AG04450 (cell line): ENCODE measurements around the gene TRAPPC2L. TPM values are rescaled to one million over a fixed set of nuclear protein-coding genes. Genes with fewer than 3 reads are reported as not detected.

Source experiments
- CTCF ChIA-PET: fragments of 300-600, 350-600 bp; formaldehyde crosslinking; extraction: SDS; loops from one replicate; lab custom pipeline; 2022; ENCODE audit warnings: antibody characterized with exemption, inconsistent platforms; lab: Charles Lee
- POLR2A ChIA-PET: fragments of 350-600 bp; formaldehyde crosslinking; extraction: SDS; loops from one replicate; lab custom pipeline; 2021; ENCODE audit warnings: antibody characterized with exemption, inconsistent platforms; lab: Yijun Ruan, JAX
- DNase-seq: peaks from one replicate; pipeline ENCODE4 v3.0.0-alpha.2; 2011; ENCODE audit warnings: low read depth, low spot score
- H3K27ac ChIP-seq: one replicate; pipeline ENCODE4 v1.5.1; 2012; ENCODE audit warnings: low read depth, low read length, control low read depth
- H3K27me3 ChIP-seq: one replicate; pipeline ENCODE4 v1.6.0; 2012; ENCODE audit warnings: low read length; ENCODE audit not compliant: control insufficient read depth, insufficient read depth
- H3K4me3 ChIP-seq: 2 replicates; pipeline ENCODE4 v1.5.1; 2011; ENCODE audit warnings: mild to moderate bottlenecking, low read depth, low read length, control low read depth
- H3K9me3 ChIP-seq: 2 replicates; pipeline ENCODE4 v1.5.1; 2012; ENCODE audit warnings: low read length; ENCODE audit not compliant: control insufficient read depth, insufficient read depth
- CTCF ChIP-seq: IDR thresholded peaks from 2 replicates; pipeline ENCODE4 v1.5.1; 2011; ENCODE audit warnings: low read depth, low read length, control low read depth, inconsistent platforms
- polyA plus RNA-seq: library from polyadenylated mRNA; depleted of rRNA; stranded (reverse); fragments of >200 nt; gene quantifications from 2 replicates; pipeline ENCODE4 v1.2.3, GENCODE V29; 2011

The TRAPPC2L gene
- polyA plus RNA-seq, 1 experiment, result 72.8 TPM

- Histone ChIP-seq H3K4me3 (no peak overlapping the region), H3K9me3 (no peaks in the 10 kb centered on the region), H3K27me3 (no peaks in the 10 kb centered on the region), H3K27ac (no peak overlapping the region)
- no peak for TF ChIP-seq CTCF
- CTCF ChIA-PET, result no interaction called here
- DNase-seq, result no peak
- POLR2A ChIA-PET, result no interaction called here
These were observed 15.2 kb upstream of the TRAPPC2L start for GRCh38 chr16:88841521-88842307.

- no peaks in the 10 kb centered on the region for H3K9me3 ChIP-seq
- H3K4me3 ChIP-seq, result no peak overlapping the region
- H3K27me3 ChIP-seq, result no peaks in the 10 kb centered on the region
- ChIA-PET CTCF (no interaction called here), POLR2A (no interaction called here)
- TF ChIP-seq CTCF, result no peak
- DNase-seq, result no peak
- H3K27ac ChIP-seq, result no peak overlapping the region
These were observed 14.6 kb upstream of the TRAPPC2L start for GRCh38 chr16:88842308-88842756.

- DNase-seq, result no peak
- Histone ChIP-seq H3K4me3 (no peak overlapping the region), H3K27me3 (no peaks in the 10 kb centered on the region), H3K27ac (no peak overlapping the region), H3K9me3 (no peaks in the 10 kb centered on the region)
- POLR2A ChIA-PET, result no interaction called here
- CTCF ChIA-PET, result no interaction called here
- no peak for TF ChIP-seq CTCF
These were observed 14.1 kb upstream of the TRAPPC2L start for GRCh38 chr16:88842806-88843205.

- Histone ChIP-seq H3K4me3 (no peak overlapping the region), H3K27me3 (no peaks in the 10 kb centered on the region), H3K9me3 (no peaks in the 10 kb centered on the region), H3K27ac (no peak overlapping the region)
- no peak for DNase-seq
- no peak for TF ChIP-seq CTCF
- ChIA-PET CTCF (no interaction called here), POLR2A (no interaction called here)
These were observed 13.7 kb upstream of the TRAPPC2L start for GRCh38 chr16:88843256-88843655.

GRCh38 chr16:88844419-88845036 lies 12.4 kb upstream of the TRAPPC2L start:
- CTCF ChIA-PET, result interaction anchor here (1.7 kb wide), 1 partner anchor 13 kb away, joined by 5 read pairs; no protein-coding TSS in a partner anchor
- POLR2A ChIA-PET, result no interaction called here
- no peaks in the 10 kb centered on the region for H3K27me3 ChIP-seq
- no peaks in the 10 kb centered on the region for H3K9me3 ChIP-seq
- no peak overlapping the region for H3K4me3 ChIP-seq
- no peak for DNase-seq
- TF ChIP-seq CTCF, result peak; percentile 5; the same call in 1 of the 2 replicates
- H3K27ac ChIP-seq, result no peak overlapping the region
